GM21515 (cell line): ENCODE measurements around the gene ANXA5.
"Not testable (repeated sequence)": the region's sequence is repeated elsewhere in the genome, so short reads cannot be mapped to it uniquely, and the experiment has no call there.

Source experiments
- ATAC-seq: cut with Tn5 transposase; IDR thresholded peaks from one replicate; pipeline ENCODE4 v1.9.1; 2021; ENCODE audit not compliant: unreplicated experiment

The ANXA5 gene

GRCh38 chr4:121696581-121697461, at the start of gene ANXA5:
ANXA5 (minus strand) TSS chr4:121696980; CDS start chr4:121696589, 391 bp downstream.
- peak; percentile 89 for ATAC-seq

- ATAC-seq, result no peak
Measured at GRCh38 chr4:121742794-121743193, 46.0 kb upstream of the ANXA5 start.

- no peak for ATAC-seq
Measured at GRCh38 chr4:121741751-121742150, 45.0 kb upstream of the ANXA5 start.

GRCh38 chr4:121740796-121741409, 44.1 kb upstream of the ANXA5 start:
- ATAC-seq, result no peak

GRCh38 chr4:121739575-121739974, 42.8 kb upstream of the ANXA5 start:
- no peak for ATAC-seq

GRCh38 chr4:121738780-121739535, 42.2 kb upstream of the ANXA5 start:
- no peak for ATAC-seq

- ATAC-seq, result no peak
Measured at GRCh38 chr4:121737846-121738554, 41.2 kb upstream of the ANXA5 start.

- no peak for ATAC-seq
Measured at GRCh38 chr4:121736735-121737351, 40.1 kb upstream of the ANXA5 start.

GRCh38 chr4:121734571-121734970, 37.8 kb upstream of the ANXA5 start:
- no peak for ATAC-seq

GRCh38 chr4:121733942-121734341, 37.2 kb upstream of the ANXA5 start:
- ATAC-seq, result no peak

GRCh38 chr4:121729753-121730152, 33.0 kb upstream of the ANXA5 start:
- not testable (repeated sequence) for ATAC-seq

- no peak for ATAC-seq
Measured at GRCh38 chr4:121728798-121729226, 32.0 kb upstream of the ANXA5 start.

- ATAC-seq, result no peak
Measured at GRCh38 chr4:121728066-121728465, 31.3 kb upstream of the ANXA5 start.

- peak; percentile 96 for ATAC-seq
Measured at GRCh38 chr4:121726642-121727268, 30.0 kb upstream of the ANXA5 start.

GRCh38 chr4:121724671-121725070, 27.9 kb upstream of the ANXA5 start:
- no peak for ATAC-seq

- no peak for ATAC-seq
Measured at GRCh38 chr4:121721700-121722099, 24.9 kb upstream of the ANXA5 start.

GRCh38 chr4:121720109-121720508, 23.3 kb upstream of the ANXA5 start:
- ATAC-seq, result no peak

- no peak for ATAC-seq
Measured at GRCh38 chr4:121717680-121718237, 21.0 kb upstream of the ANXA5 start.

- no peak for ATAC-seq
Measured at GRCh38 chr4:121714548-121714947, 17.8 kb upstream of the ANXA5 start.

- ATAC-seq, result no peak
Measured at GRCh38 chr4:121712783-121713182, 16.0 kb upstream of the ANXA5 start.
